Lung (tissue), 12 donors: ENCODE results near the gene COQ2. TPM values are rescaled to one million over a fixed set of nuclear protein-coding genes. Genes with fewer than 3 reads are reported as not detected.

Experiments used
- ATAC-seq: fragments of 200-7000 bp; cut with Tn5 transposase; one replicate; pipeline ENCODE4 v1.9.1; 2020; ENCODE audit warnings: moderate number of reproducible peaks; ENCODE audit not compliant: insufficient read depth, low FRiP score
- DNase-seq, 3 donors: peaks; one replicate each; pipeline ENCODE4 v3.0.0-alpha.2; 2013 to 2017
- H3K27ac ChIP-seq, 2 donors: one replicate each; pipeline ENCODE4 v1.5.1; 2013; ENCODE audit warnings: mild to moderate bottlenecking in 2 of 2, moderate library complexity in 2 of 2, control low read depth in 1 of 2, inconsistent platforms in 1 of 2, low read depth in 1 of 2, low read length in 1 of 2
- H3K27me3 ChIP-seq, 3 donors: one replicate each; pipeline ENCODE4 v1.5.1; 2013; ENCODE audit warnings: low read length in 2 of 3; ENCODE audit not compliant: control insufficient read depth in 3 of 3, insufficient read depth in 3 of 3
- H3K36me3 ChIP-seq, 4 donors: one replicate each; pipeline ENCODE4 v1.5.1; 2013; ENCODE audit warnings: low read length in 4 of 4, mild to moderate bottlenecking in 1 of 4, moderate library complexity in 1 of 4; ENCODE audit not compliant: control insufficient read depth in 4 of 4, insufficient read depth in 4 of 4
- H3K4me1 ChIP-seq, 5 donors: one replicate each; pipeline ENCODE4 v1.5.1; 2013; ENCODE audit warnings: low read length in 5 of 5, mild to moderate bottlenecking in 2 of 5, moderate library complexity in 1 of 5; ENCODE audit not compliant: control insufficient read depth in 5 of 5, insufficient read depth in 5 of 5
- H3K4me3 ChIP-seq: one replicate; pipeline ENCODE4 v1.5.1; 2013; ENCODE audit warnings: mild to moderate bottlenecking, control low read depth, moderate library complexity
- H3K9ac ChIP-seq, 2 donors: one replicate each; pipeline ENCODE4 v1.5.1; 2013; ENCODE audit warnings: low read length in 2 of 2, control low read depth in 1 of 2; ENCODE audit not compliant: insufficient read depth in 1 of 2
- H3K9me3 ChIP-seq, 4 donors: one replicate each; pipeline ENCODE4 v1.5.1; 2013; ENCODE audit warnings: low read length in 3 of 4, mild to moderate bottlenecking in 1 of 4, moderate library complexity in 1 of 4; ENCODE audit not compliant: control insufficient read depth in 4 of 4, insufficient read depth in 3 of 4
- WGBS, 2 donors: extraction: QIAGEN DNeasy Blood & Tissue Kit; methylation state at CpG; one replicate each; pipeline ENCODE4 v1.1.7; 2013; 5-methylcytosine and 5-hydroxymethylcytosine counted together
- polyA plus RNA-seq, 2 donors: library from polyadenylated mRNA; stranded (reverse); fragments of 200-250 nt; gene quantifications; one replicate each; pipeline ENCODE4 v1.2.1, GENCODE V29; 2013
- total RNA-seq, 2 donors: library from RNA; depleted of rRNA in 1 of 2; stranded (reverse); fragments of >200 nt in 1 of 2; gene quantifications; one replicate each; pipeline ENCODE4 v1.2.1, GENCODE V29; 2014 to 2021
- TF ChIP-seq, protein P1 (sequence below): IDR thresholded peaks from 2 replicates; pipeline ENCODE4 v1.5.1; 2012; ENCODE audit warnings: mild to moderate bottlenecking; ENCODE audit errors: control extremely low read depth, extremely low read depth
- donor health status: control.
- donor health status: control.
- donor health status: Bipolar disorder and iron deficiency.
- donor health status: healthy.
- donor health status: DM: yes; HTN: yes; CAD: no.

The COQ2 gene
- total and polyA plus RNA-seq, 4 donors: 7.5 to 15.1 (median 9.6) TPM

DNA sequence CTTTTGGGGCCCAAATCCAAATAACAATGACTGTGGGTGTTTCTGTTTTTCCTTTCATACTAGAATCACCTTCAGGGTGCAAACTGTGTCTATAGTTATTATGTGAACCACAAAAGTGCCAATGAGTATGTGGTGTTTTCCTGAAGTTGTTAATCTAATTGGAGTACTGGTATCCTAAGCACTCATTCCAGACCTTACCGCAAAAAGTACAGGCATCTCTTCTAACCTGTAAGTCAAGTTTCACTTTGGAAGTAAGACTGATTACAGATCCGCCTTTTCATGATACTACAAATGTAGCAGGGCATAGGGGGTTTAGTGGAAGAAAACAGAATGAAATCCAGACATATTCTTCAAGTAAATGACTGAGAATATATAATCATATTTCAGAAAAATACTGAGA, 16.1 kb downstream of the COQ2 start:
- Histone ChIP-seq H3K36me3 (peaks cover 8 to 31% (median 15%) of the 10 kb centered on the region in 4 donors), H3K9ac (no peak overlapping the region), H3K4me3 (no peak overlapping the region), H3K27ac (no peak overlapping the region), H3K9me3 (no peaks in the 10 kb centered on the region), H3K4me1 (no peaks in the 10 kb centered on the region), H3K27me3 (no peaks in the 10 kb centered on the region)
- no peak for ATAC-seq
- DNase-seq: no peak
- TF ChIP-seq, protein P1, sequence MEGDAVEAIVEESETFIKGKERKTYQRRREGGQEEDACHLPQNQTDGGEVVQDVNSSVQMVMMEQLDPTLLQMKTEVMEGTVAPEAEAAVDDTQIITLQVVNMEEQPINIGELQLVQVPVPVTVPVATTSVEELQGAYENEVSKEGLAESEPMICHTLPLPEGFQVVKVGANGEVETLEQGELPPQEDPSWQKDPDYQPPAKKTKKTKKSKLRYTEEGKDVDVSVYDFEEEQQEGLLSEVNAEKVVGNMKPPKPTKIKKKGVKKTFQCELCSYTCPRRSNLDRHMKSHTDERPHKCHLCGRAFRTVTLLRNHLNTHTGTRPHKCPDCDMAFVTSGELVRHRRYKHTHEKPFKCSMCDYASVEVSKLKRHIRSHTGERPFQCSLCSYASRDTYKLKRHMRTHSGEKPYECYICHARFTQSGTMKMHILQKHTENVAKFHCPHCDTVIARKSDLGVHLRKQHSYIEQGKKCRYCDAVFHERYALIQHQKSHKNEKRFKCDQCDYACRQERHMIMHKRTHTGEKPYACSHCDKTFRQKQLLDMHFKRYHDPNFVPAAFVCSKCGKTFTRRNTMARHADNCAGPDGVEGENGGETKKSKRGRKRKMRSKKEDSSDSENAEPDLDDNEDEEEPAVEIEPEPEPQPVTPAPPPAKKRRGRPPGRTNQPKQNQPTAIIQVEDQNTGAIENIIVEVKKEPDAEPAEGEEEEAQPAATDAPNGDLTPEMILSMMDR: no peak
- WGBS, 2 donors: 47 to 48% methylated on average over 2 of the region's 2 CpGs

- WGBS, 2 donors: 79 to 86% methylated on average over 3 of the region's 3 CpGs
- Histone ChIP-seq H3K27me3 (no peaks in the 10 kb centered on the region), H3K4me3 (no peak overlapping the region), H3K9ac (no peak overlapping the region), H3K36me3 (peaks cover 9 to 27% (median 19%) of the 10 kb centered on the region in 4 donors), H3K9me3 (no peaks in the 10 kb centered on the region), H3K4me1 (no peaks in the 10 kb centered on the region), H3K27ac (no peak overlapping the region)
- ATAC-seq (no peak), DNase-seq (no peak)
- TF ChIP-seq, protein P1: no peak
Observed at GRCh38 chr4:83267830-83268475, 16.6 kb downstream of the COQ2 start.

GRCh38 chr4:83267121-83267829, 17.3 kb downstream of the COQ2 start:
- no peaks in the 10 kb centered on the region for H3K9me3 ChIP-seq
- DNase-seq: no peak
- no peak overlapping the region for H3K9ac ChIP-seq
- H3K4me1 ChIP-seq: no peaks in the 10 kb centered on the region
- peak; percentile 74 for ATAC-seq
- H3K4me3 ChIP-seq: no peak overlapping the region
- no peak overlapping the region for H3K27ac ChIP-seq
- no peaks in the 10 kb centered on the region for H3K27me3 ChIP-seq
- 47 to 73% methylated on average over 7 of the region's 7 CpGs for WGBS, 2 donors
- TF ChIP-seq, protein P1: no peak
- peaks cover 9 to 26% (median 18%) of the 10 kb centered on the region in 4 donors for H3K36me3 ChIP-seq
